ENCODE results near the gene SLC39A1.

Gene SLC39A1

GRCh38 chr1:153958961-153959260 is 4.4 kb downstream of the SLC39A1 start:
- in situ Hi-C loops (cut with MboI; ENCODE audit: low sequenced_read_pairs, unreplicated experiment): no loop called here
- DNase-seq (ENCODE audit: low spot score): no peak

GRCh38 chr1:153958111-153958960 is 5.0 kb downstream of the SLC39A1 start, which contains the start of gene CRTC2:
Gene CRTC2 (minus strand): TSS chr1:153958612. CDS start chr1:153958497, 115 bp downstream.
- in situ Hi-C loops (cut with MboI; ENCODE audit: low sequenced_read_pairs, unreplicated experiment): no loop called here
- TF ChIP-seq CTCF (IDR thresholded peaks at IDR 0.05; ENCODE audit: borderline replicate concordance, control extremely low read depth, extremely low read depth, insufficient read depth, missing control alignments): peak; percentile 11

More at GRCh38 chr1:153958961-153959260, 4.4 kb downstream of the SLC39A1 start:
- TF ChIP-seq CTCF (IDR thresholded peaks at IDR 0.05; ENCODE audit: borderline replicate concordance, control extremely low read depth, extremely low read depth, insufficient read depth, missing control alignments): no peak

GRCh38 chr1:153957744-153958110 is 5.6 kb downstream of the SLC39A1 start:
- peak; percentile 63 for DNase-seq (ENCODE audit: low spot score)
- no peak for TF ChIP-seq CTCF (IDR thresholded peaks at IDR 0.05; ENCODE audit: borderline replicate concordance, control extremely low read depth, extremely low read depth, insufficient read depth, missing control alignments)
- in situ Hi-C loops (cut with MboI; ENCODE audit: low sequenced_read_pairs, unreplicated experiment): no loop called here

More at GRCh38 chr1:153958111-153958960, 5.0 kb downstream of the SLC39A1 start, which contains the start of gene CRTC2:
- peak; percentile 98 for DNase-seq (ENCODE audit: low spot score)

DNA sequence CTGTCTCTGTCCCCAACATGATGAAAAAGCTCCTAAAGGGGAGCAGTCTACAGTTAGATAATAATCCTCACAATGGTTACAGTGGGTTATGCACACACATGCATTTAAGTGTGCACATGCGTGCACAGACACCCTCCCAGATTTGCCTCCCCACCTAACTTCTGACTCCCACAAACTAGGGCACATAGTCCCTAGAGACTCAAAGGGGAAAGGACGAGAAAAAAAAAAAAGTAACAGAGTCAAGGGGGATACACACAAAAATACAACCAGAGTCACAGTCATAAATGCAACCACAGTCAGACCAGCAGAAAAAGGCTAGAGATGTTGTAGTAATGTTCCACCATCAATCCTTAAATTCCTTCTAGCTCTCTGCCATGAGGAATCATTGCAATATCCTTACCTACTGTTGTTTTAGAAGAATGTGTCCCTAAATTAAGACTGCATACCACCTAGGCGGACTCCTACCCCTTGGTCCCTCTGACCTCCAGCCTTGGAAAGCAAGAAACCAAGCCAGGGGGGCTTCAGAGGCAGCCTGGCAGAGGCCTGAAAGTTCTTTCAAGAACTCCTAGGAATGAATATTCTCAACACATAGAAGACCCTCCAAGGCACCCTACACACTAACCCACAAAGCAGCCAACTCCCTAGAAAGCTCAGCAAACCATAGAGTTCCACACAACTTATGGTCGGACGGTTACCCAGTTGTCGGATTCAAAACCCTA is 6.2 kb downstream of the SLC39A1 start:
- no peak for DNase-seq (ENCODE audit: low spot score)
- TF ChIP-seq CTCF (IDR thresholded peaks at IDR 0.05; ENCODE audit: borderline replicate concordance, control extremely low read depth, extremely low read depth, insufficient read depth, missing control alignments): no peak
- in situ Hi-C loops (cut with MboI; ENCODE audit: low sequenced_read_pairs, unreplicated experiment): no loop called here

DNA sequence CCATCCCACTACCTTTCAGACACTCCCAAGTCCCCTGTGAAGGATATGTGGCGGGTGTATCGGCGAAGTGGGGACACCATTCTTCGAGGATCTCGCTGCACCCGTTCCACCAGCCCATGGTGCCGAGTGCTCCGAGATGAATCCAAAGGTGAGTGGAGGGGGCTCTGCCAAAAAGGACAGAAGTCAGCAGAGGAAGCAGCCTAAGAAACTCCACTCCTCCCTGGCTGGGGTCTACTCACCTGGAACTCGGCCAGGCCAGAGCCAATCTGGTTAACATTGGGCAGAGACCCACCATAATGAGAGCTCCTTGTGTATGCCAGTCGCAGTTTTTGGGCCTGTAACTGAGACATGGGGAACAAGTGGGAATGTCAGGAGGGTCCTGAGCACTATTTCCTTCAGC is 8.5 kb downstream of the SLC39A1 start:
- no peak for DNase-seq (ENCODE audit: low spot score)
- TF ChIP-seq CTCF (IDR thresholded peaks at IDR 0.05; ENCODE audit: borderline replicate concordance, control extremely low read depth, extremely low read depth, insufficient read depth, missing control alignments): no peak
- in situ Hi-C loops (cut with MboI; ENCODE audit: low sequenced_read_pairs, unreplicated experiment): no loop called here

- in situ Hi-C loops (cut with MboI; ENCODE audit: low sequenced_read_pairs, unreplicated experiment): no loop called here
- no peak for TF ChIP-seq CTCF (IDR thresholded peaks at IDR 0.05; ENCODE audit: borderline replicate concordance, control extremely low read depth, extremely low read depth, insufficient read depth, missing control alignments)
- no peak for DNase-seq (ENCODE audit: low spot score)
Observed at GRCh38 chr1:153953859-153954365, 9.4 kb downstream of the SLC39A1 start.
